ENCODE measurements around the gene RALA.
"Not testable (repeated sequence)": the region's sequence is repeated elsewhere in the genome, so short reads cannot be mapped to it uniquely, and the experiment has no call there.

The RALA gene

DNA sequence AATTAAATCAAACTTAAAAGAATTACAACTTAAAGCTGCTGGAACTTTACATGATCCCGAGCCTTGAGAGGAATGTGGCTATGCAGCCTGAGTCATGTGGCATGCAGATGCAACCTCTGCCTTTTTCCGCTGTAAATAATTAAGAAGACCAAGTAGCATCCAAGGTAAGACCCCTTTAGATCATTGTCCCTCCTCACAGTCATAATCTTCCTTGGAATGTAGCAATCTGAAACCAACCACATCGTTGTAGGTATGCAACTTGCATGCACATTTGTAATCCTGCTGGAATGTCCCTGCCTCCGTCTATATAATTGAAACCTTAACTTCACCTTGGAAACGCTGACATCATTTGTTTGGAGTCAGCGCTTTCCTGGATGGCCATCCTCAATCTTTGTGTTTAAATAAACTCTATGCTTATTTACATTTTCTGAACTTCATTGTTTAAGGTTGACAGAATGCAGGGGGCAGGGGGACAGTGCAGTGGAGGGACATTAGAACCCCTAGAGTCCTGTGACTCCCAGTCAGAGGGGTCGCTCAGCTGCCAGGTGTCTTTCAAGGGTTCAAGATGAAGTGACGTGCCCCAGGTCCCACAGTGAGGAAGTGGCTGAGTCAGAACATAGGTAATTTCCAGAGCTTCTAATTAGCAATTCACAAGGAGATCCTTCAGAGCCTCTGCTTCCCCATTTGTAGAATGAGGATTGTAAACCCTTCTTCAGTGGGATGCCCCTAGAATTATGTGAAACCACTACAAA lies 110.7 kb downstream of the RALA start:
- DNase-seq = no peak

DNA sequence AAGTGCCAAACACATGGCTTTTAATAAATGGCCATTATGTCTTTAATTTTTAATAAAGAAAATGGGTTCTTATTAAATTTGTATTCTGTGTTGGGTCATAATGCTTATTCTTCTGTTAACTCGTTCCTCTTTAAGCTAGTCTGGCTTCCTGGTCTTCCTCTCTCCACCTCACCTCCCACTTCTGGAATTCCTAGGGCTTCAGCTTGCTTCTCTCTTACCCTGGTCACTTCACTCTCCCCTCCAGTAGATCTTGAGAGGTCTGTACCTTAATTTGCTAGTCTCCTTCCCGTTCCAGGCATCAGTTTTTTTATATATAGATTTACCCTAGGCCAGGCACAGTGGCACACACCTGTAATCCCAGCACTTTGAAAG lies 111.2 kb downstream of the RALA start:
- no peak for DNase-seq

DNA sequence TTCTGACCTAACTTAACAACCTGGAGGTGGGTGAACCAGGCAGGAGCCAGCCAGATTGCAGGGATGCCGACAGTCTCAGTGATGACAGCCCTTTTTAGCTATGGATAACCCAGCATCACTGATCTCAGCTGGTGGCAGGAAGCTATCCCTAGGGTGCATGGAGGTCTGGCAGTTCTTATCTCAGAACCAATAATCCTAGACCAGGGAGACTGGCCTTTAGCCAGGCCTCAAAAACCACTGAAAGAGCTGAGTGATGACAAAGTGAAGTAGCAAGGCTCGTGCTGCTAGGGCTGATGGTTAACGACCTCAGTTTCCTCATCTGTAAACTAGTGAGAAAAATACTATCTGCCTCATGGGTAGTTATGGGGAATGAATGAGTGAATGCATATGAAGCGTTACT lies 112.5 kb downstream of the RALA start:
- DNase-seq = no peak

DNA sequence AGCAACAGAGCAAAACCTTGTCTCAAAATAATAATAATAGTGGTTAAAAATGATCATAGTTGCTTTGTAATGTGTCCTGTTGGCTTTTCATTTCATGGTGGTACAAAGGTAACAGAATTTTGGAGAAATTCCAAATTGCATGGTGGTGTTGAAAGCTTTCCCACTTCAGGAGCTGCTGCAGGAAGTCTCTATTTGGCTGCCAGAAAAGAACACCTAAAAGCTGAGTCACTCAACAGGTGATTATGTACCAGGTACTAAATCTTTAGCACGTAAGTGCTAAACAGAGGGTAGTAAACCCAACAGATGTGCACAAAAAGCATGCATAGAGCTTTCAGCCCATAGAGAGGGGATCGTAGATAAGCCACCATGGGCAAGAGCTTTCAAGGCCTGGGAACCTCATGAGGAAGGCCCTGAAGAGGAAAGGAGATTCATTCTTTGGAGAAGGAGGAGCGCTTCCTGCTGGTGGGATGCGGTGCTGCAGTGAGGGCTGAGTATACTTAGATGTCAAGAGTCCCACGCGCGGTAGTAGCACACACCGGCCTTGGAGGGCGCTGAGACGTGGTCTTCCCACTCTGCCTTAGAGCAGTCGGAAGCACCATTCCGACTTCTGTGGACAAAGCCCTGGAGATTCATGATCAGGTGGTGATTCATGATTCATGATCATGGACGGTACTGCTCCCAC lies 118.7 kb downstream of the RALA start:
- DNase-seq = peak in 2 of 4 experiments; percentile 2 to 7

DNA sequence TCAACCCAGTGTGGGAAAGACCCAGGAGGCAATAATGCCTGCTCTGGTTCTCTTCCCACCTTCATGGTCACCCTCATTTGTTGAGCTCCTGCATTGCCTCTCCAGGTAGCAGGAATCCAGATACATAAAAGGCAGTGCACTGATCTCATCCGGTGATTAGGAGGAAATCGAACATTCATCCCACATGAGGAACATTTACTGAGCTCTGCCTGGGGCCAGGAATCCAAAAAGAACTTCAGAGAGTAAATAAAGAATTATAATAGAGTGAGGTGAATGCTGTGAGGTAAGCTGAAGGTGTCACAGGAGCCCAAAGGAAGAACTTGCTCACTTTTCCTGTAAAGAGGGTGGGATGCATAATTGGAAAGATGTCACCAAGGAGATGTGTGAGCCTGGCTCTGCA lies 121.2 kb downstream of the RALA start:
- DNase-seq = no peak

DNA sequence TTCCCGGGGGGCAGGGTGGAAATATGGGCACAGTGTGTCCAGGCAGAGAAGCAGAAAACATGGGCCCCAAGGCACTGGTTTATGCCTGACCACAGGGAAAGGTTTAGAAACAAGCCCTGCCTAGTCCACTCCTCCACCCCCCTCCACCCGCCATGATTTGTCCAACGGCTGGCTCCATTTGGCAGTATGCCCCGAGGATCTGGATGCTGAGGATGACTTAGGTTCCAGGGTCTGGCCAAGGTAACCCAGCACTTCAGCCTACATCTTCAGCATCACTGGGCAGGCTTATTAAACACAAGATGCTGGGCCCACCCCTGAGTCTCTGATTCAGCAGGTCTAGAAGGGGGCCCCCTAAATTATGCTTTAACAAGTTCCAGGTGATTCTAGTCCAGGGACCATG lies 121.9 kb downstream of the RALA start:
- no peak for DNase-seq

DNA sequence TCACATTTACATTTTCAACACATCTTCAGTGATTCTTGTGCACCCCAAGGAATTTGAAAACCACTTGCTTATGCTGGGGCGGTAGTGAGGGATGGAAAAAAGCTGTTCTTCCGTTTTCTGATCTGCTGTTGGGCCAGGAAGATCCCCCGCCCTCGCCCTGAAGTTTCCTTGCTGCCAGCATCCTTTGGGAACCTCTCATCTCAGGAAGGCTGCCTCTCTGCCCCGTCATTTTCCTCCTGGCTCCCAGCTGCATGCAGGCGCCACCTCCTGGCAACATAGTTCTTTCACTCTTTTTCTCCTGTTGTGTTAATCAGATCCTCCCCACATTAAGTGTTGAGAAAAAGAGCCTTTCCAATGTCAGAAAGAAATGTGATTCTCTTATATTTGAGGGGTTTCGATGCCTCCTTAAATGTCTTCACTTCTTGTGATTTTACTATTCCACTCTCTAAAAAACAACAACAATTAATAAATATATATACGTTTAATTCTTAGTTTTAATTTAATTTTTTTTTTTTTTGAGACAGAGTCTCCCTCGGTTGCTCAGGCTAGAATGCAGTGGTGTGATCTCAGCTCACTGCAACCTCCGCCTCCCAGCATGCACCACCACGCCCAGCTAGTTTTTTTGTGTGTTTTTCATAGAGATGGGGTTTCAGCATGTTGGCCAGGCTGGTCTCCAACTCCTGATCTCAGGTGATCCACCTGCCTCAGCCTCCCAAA lies 122.9 kb downstream of the RALA start:
- DNase-seq = peak in 3 of 4 experiments; percentile 10 to 40 (median 18)

DNA sequence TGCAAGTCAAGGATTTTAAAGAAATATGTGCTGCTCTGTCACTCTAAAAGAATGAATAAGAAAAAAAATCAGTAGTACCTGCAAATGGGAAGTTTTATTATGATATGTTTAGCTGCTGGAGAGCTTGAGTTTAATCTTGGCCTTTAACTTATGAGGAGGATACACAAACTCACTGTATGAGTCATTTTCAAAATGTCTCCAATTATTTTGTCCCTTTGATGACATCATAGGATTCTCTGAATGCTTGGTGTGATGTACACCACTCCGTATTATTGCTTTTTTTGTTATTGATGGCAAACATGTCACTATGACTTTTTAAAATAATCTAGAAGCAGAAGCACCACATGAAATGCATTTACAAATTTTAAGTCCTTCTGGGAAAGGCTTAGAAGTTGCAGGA lies 125.8 kb downstream of the RALA start:
- DNase-seq = no peak

DNA sequence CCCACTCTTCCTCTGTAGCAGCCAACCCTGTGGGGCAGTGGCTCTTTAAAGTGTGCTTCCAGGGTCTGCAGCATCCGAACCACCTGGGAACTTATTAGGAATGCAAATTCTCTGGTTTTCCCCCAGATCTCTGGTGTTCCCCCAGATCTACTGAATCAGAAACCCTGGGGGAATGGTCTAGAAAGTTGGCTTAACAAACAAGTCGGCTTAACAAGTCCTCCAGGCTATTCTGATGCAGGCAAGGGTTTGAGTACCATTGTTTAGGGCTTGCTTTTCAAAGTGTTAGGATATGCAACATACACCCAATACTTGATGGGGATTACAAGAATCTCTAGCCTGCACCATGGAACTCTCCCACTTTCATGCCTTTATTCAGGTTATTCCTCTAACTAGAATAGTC lies 126.3 kb downstream of the RALA start:
- no peak for DNase-seq

DNA sequence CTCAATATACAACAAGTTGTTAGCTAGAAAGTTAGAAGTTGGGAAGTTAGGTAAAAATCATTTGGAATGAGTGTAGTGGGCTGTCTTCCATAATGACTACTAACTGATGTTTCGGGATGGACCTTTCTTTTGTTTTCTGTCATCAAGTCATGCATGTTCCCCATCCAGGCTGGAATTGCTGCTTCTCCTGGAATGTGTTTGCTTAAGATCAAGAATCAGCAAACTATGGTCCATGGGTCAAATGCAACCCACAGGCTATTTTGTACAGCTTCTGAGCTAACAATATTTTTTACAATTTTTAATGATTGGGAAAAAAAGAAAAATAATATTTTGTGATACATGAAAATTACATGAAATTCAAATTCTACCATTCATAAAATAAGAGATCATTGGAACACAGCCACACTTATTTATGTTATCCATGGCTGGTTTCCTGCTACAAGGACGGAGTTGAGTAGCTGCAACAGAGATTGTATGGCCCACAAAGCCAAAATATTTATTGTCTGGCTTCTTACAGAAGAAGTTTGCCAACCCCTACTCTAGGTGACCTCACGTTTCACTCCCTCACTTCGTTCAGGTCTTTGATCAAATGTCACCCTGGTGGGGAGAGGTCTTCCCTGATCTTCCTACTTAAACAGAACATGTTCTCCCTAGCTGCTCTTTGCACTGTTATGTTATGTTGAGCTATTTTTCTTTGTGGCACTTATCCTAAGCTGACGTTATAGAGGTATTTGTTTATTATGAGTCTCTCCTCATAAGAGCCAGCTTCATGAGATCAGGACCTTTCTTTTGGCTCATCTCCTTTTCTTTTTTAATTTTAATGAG lies 127.1 kb downstream of the RALA start:
- DNase-seq = no peak

DNA sequence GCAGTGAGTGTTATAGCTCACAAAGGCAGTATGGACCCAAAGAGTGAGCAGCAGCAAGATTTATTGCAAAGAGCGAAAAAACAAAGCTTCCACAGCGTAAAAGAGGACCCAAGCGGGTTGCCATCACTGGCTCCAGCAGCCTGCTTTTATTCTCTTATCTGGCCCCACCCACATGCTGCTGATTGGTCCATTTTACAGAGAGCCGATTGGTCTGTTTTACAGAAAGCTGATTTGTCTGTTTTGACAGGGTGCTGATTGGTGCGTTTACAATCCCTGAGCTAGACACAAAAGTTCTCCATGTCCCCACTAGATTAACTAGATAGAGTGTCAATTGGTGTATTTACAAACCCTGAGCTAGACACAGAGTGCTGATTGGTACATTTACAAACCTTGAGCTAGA lies 129.9 kb downstream of the RALA start:
- not testable (repeated sequence) for DNase-seq

DNA sequence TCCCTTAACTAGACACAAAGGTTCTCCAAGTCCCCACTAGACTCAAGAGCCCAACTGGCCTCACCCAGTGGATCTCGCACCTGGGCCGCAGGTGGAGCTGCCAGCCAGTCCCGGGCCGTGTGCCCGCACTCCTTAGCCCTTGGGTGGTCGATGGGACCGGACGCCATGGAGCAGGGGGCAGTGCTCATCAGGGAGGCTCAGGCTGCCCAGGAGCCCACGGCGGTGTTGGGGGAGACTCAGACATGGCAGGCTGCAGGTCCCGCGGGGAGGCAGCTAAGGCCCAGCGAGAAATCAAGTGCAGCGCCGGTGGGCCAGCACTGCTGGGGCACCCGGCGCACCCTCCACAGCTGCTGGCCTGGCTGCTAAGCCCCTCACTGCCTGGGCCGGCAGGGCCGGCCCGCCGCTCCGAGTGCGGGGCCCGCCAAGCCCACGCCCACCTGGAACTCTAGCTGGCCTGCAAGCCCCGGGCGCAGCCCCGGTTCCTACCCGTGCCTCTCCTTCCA lies 130.5 kb downstream of the RALA start:
- DNase-seq = no peak

DNA sequence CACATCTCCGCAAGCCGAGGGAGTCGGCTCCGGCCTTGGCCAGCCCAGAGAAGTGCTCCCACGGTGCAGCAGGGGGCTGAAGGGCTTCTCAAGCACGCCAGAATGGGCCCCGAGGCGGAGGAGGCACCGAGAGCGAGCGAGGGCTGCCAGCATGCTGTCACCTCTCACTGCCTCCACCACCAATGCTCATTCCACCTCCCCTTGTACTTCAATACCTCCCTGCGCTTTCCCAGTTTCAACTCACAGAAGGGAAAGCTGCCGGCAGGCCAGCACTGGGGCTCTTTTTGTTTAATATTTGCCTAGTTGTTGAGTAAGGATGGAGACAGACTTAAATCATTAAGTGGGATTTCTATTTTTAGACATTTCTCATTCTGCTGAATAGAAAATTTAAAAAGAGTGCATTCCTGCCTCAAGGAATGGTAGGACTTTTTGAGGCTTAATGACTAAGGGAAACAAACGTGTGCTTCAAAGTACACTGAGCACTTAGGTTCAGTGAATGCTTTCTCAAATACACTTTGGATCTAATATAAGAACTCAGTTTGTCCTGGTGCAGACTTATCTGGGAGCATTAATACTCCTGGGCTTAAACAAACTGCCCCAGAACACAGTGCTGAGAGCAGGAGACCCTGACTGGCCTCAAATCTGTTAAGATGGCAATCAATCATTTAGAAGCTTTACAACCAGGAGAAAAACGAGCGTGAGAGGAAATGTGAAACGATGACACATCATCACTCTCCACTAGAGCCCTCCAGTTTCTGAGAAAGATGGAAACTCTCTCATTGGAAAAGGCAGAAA lies 131.2 kb downstream of the RALA start:
- DNase-seq = no peak

DNA sequence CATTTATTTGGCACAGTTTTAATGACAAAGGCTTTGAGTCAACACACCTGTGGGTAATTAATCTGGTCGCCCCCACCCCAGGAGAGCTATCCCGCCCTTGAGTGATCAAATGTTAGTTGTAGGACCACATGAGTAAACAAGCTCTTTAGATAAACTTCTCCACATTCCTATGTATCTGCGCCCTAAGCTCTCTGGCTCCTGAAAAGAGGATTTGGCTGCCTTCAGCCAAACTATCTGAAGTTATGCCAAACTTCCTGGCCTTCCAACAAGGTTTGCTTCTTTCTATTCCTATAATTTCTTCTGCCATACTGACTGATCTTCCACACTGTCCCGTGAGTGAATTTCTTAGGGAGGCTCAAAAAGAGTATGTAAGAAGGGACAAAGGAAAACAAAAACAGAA lies 134.2 kb downstream of the RALA start:
- DNase-seq = no peak

All from activated CD4-positive, CD25-positive, alpha-beta regulatory T cell (primary cell).